HCT116 (cell line): ENCODE results near the gene STH. TPM values are rescaled to one million over a fixed set of nuclear protein-coding genes. Genes with fewer than 3 reads are reported as not detected.

Source experiments
- ATAC-seq: fragments of 200-7000 bp; cut with Tn5 transposase; 2 replicates; pipeline ENCODE4 v1.9.1; 2020; ENCODE audit warnings: mild to moderate bottlenecking, moderate library complexity
- BruUV-seq: library from RNA; stranded (reverse); fragments of 400-500 nt; replicated peaks from 2 replicates; lab custom pipeline; 2021; lab: Mats Ljungman, UMichigan
- CTCF ChIA-PET: fragments of 300-600 bp; sonication (Branson Sonifier 250); formaldehyde crosslinking; loops from one replicate; lab custom pipeline; 2021; ENCODE audit warnings: antibody characterized with exemption; lab: Charles Lee
- POLR2A ChIA-PET: fragments of 300-600, 350-600 bp; sonication (Branson Sonifier 250); formaldehyde crosslinking; loops from one replicate; lab custom pipeline; 2021; ENCODE audit warnings: antibody characterized with exemption; lab: Charles Lee
- RAD21 ChIA-PET, 2 experiments: fragments of 300-600 bp; sonication (Branson Sonifier 250); formaldehyde crosslinking; loops; one replicate each; lab custom pipeline; 2023; ENCODE audit warnings: low total read pairs in 2 of 2; ENCODE audit not compliant: uncharacterized antibody in 2 of 2, unreplicated experiment in 2 of 2, low non-redundant PET in 1 of 2; lab: Charles Lee
- DNase-seq: peaks from one replicate; pipeline ENCODE4 v3.0.0-alpha.2; 2010; ENCODE audit warnings: low read depth, low spot score
- H2AFZ ChIP-seq: fragments of 200-600 bp; shearing (Covaris generic), sonication (generic); 2 replicates; pipeline ENCODE4 v1.6.1; 2017; ENCODE audit warnings: low read depth, mixed run types, mixed read lengths, antibody characterized with exemption, low read length; ENCODE audit not compliant: poor library complexity, severe bottlenecking
- H3K27ac ChIP-seq: 2 replicates; pipeline ENCODE4 v1.5.1; 2012; ENCODE audit warnings: low read depth, low read length
- H3K27me3 ChIP-seq: fragments of 200-600 bp; sonication (generic); 2 replicates; pipeline ENCODE4 v1.6.1; 2016; ENCODE audit warnings: mixed run types, low read length, mixed read lengths; ENCODE audit not compliant: insufficient read depth
- H3K36me3 ChIP-seq, 2 experiments: fragments of 200-500 bp in 1 of 2; fragments of 200-600 bp in 1 of 2; sonication (Bioruptor generic) in 1 of 2; sonication (generic) in 1 of 2; 2 replicates each; pipeline versions ENCODE4 v1.5.1 to v1.6.1; 2014 to 2016; ENCODE audit warnings: low read length in 2 of 2, inconsistent platforms in 1 of 2, mixed read lengths in 1 of 2, mixed run types in 1 of 2; ENCODE audit not compliant: insufficient read depth in 2 of 2, control insufficient read depth in 1 of 2
- H3K4me1 ChIP-seq, 2 experiments: fragments of 200-600 bp in 1 of 2; sonication (generic) in 1 of 2; 2 replicates each; pipeline versions ENCODE4 v1.5.1 to v1.6.1; 2012 to 2017; ENCODE audit warnings: low read length in 2 of 2, inconsistent platforms in 1 of 2, mild to moderate bottlenecking in 1 of 2, mixed read lengths in 1 of 2, mixed run types in 1 of 2, moderate library complexity in 1 of 2; ENCODE audit not compliant: insufficient read depth in 2 of 2, control insufficient read depth in 1 of 2
- H3K4me2 ChIP-seq: fragments of 200-600 bp; sonication (generic); 2 replicates; pipeline ENCODE4 v1.6.1; 2017; ENCODE audit warnings: mixed run types, low read length, mixed read lengths
- H3K4me3 ChIP-seq, 2 experiments: fragments of 200-600 bp in 1 of 2; sonication (generic) in 1 of 2; replicated peaks in 1 of 2; 2 replicates each; pipeline ENCODE4 v1.5.1; 2011 to 2016; ENCODE audit warnings: low read length in 2 of 2, control low read depth in 1 of 2, low read depth in 1 of 2, mild to moderate bottlenecking in 1 of 2, mixed read lengths in 1 of 2, mixed run types in 1 of 2
- H3K79me2 ChIP-seq: fragments of 200-600 bp; sonication (generic); 2 replicates; pipeline ENCODE4 v1.6.1; 2017; ENCODE audit warnings: mild to moderate bottlenecking, mixed run types, low read length, moderate library complexity, mixed read lengths; ENCODE audit not compliant: insufficient read depth
- H3K9ac ChIP-seq: fragments of 200-600 bp; sonication (generic); 2 replicates; pipeline ENCODE4 v1.6.1; 2016; ENCODE audit warnings: low read length, mixed read lengths
- H3K9me2 ChIP-seq: fragments of 200-600 bp; sonication (generic), shearing (Covaris generic); 2 replicates; pipeline ENCODE4 v1.6.1; 2017; ENCODE audit warnings: mixed run types, mild to moderate bottlenecking, moderate library complexity; ENCODE audit not compliant: insufficient read depth
- H3K9me3 ChIP-seq, 2 experiments: fragments of 200-500 bp in 1 of 2; fragments of 200-600 bp in 1 of 2; sonication (Bioruptor generic) in 1 of 2; sonication (generic) in 1 of 2; 2 replicates each; pipeline ENCODE4 v1.6.1; 2014 to 2017; ENCODE audit warnings: low read length in 2 of 2, mixed read lengths in 2 of 2, inconsistent platforms in 1 of 2, low read depth in 1 of 2, mild to moderate bottlenecking in 1 of 2, mixed run types in 1 of 2, moderate library complexity in 1 of 2; ENCODE audit not compliant: control insufficient read depth in 1 of 2, insufficient read depth in 1 of 2
- H4K20me1 ChIP-seq: fragments of 200-600 bp; sonication (generic), shearing (Covaris generic); 2 replicates; pipeline ENCODE4 v1.6.1; 2017; ENCODE audit warnings: mixed run types, mild to moderate bottlenecking, moderate library complexity; ENCODE audit not compliant: insufficient read depth
- ATF3 ChIP-seq: IDR thresholded peaks from 2 replicates; pipeline ENCODE4 v1.6.1; 2012
- CBX3 ChIP-seq: IDR thresholded peaks from 2 replicates; pipeline ENCODE4 v1.6.1; 2012; ENCODE audit warnings: low read depth
- CTCF ChIP-seq, 3 experiments: fragments of 200-600 bp in 1 of 3; sonication (generic) in 1 of 3; IDR thresholded peaks in 2 of 3; conservative IDR thresholded peaks in 1 of 3; 2 replicates each; pipeline ENCODE4 v1.5.1; 2012 to 2017; ENCODE audit warnings: low read depth in 2 of 3, low read length in 2 of 3, antibody characterized with exemption in 1 of 3, borderline replicate concordance in 1 of 3, control low read depth in 1 of 3, mild to moderate bottlenecking in 1 of 3, mixed read lengths in 1 of 3, mixed run types in 1 of 3, moderate library complexity in 1 of 3; ENCODE audit not compliant: insufficient read depth in 1 of 3
- EGR1 ChIP-seq: IDR thresholded peaks from 2 replicates; pipeline ENCODE4 v1.6.1; 2012; ENCODE audit warnings: low read depth
- ELF1 ChIP-seq: IDR thresholded peaks from 2 replicates; pipeline ENCODE4 v1.6.1; 2012; ENCODE audit warnings: low read depth, borderline replicate concordance
- EZH2 ChIP-seq: fragments of 200-600 bp; sonication (generic); IDR thresholded peaks from 2 replicates; pipeline ENCODE4 v1.6.1; 2017; ENCODE audit warnings: antibody characterized with exemption, mixed run types
- EZH2phosphoT487 ChIP-seq: fragments of 200-600 bp; IDR thresholded peaks from 2 replicates; pipeline ENCODE4 v1.6.1; 2018; ENCODE audit warnings: antibody characterized with exemption, borderline replicate concordance
- JUND ChIP-seq: IDR thresholded peaks from 2 replicates; pipeline ENCODE4 v1.6.1; 2012
- MAX ChIP-seq: IDR thresholded peaks from 2 replicates; pipeline ENCODE4 v1.6.1; 2012
- POLR2A ChIP-seq: IDR thresholded peaks from 2 replicates; pipeline ENCODE4 v1.7.0; 2011; ENCODE audit warnings: borderline replicate concordance; ENCODE audit not compliant: insufficient read depth, insufficient read length; ENCODE audit errors: extremely low read depth
- RAD21 ChIP-seq: IDR thresholded peaks from 2 replicates; pipeline ENCODE4 v1.6.1; 2012; ENCODE audit warnings: low read depth, mild to moderate bottlenecking
- REST ChIP-seq: IDR thresholded peaks from 2 replicates; pipeline ENCODE4 v1.6.1; 2012; ENCODE audit warnings: low read depth
- SIN3A ChIP-seq: IDR thresholded peaks from 2 replicates; pipeline ENCODE4 v1.6.1; 2012; ENCODE audit warnings: low read depth
- SRF ChIP-seq: IDR thresholded peaks from 2 replicates; pipeline ENCODE4 v1.6.1; 2012; ENCODE audit warnings: low read depth
- TCF7L2 ChIP-seq: IDR thresholded peaks from 2 replicates; pipeline ENCODE4 v1.7.0; 2011; ENCODE audit warnings: borderline replicate concordance, inconsistent platforms; ENCODE audit not compliant: insufficient read depth, insufficient read length; ENCODE audit errors: extremely low read depth
- YY1 ChIP-seq: IDR thresholded peaks from 2 replicates; pipeline ENCODE4 v1.6.1; 2011; ENCODE audit warnings: low read length, low read depth, moderate library complexity, mild to moderate bottlenecking; ENCODE audit not compliant: insufficient replicate concordance; ENCODE audit errors: extremely low read depth
- ZBTB33 ChIP-seq: IDR thresholded peaks from 2 replicates; pipeline ENCODE4 v1.6.1; 2011; ENCODE audit warnings: mild to moderate bottlenecking, low read length, moderate library complexity; ENCODE audit not compliant: insufficient replicate concordance; ENCODE audit errors: extremely low read depth
- ZFX ChIP-seq: fragments of 450-650 bp; IDR thresholded peaks from 2 replicates; pipeline ENCODE4 v1.6.1; 2017
- ZNF274 ChIP-seq: fragments of 200-500 bp; sonication (Bioruptor generic); IDR thresholded peaks from 2 replicates; pipeline ENCODE4 v1.6.1; 2014; ENCODE audit warnings: mild to moderate bottlenecking, low read depth, low read length, inconsistent platforms
- intact Hi-C: fragments of 100-400 bp; cut with micrococcal nuclease; formaldehyde crosslinking; loops from 2 replicates; pipeline ENCODE4 v1.10.0; 2022
- total RNA-seq: library from RNA; stranded (reverse); gene quantifications from one replicate; pipeline ENCODE4 v1.2.1, GENCODE V29; 2021; ENCODE audit not compliant: unreplicated experiment

The STH gene
- total RNA-seq, 1 experiment from 2014 or later = not detected

GRCh38 chr17:45982791-45983613 is 16.0 kb upstream of the STH start:
- no peaks in the 10 kb centered on the region for H3K79me2 ChIP-seq
- no peak for DNase-seq
- no peaks in the 10 kb centered on the region for H3K4me1 ChIP-seq
- no peaks in the 10 kb centered on the region for H3K9me2 ChIP-seq
- H3K9me3 ChIP-seq = no peaks in the 10 kb centered on the region
- ATAC-seq = no peak
- H3K36me3 ChIP-seq = no peaks in the 10 kb centered on the region
- no peak overlapping the region for H3K27ac ChIP-seq
- H3K9ac ChIP-seq = no peak overlapping the region
- no peak overlapping the region for H2AFZ ChIP-seq
- ChIA-PET RAD21 (no interaction called here), CTCF (no interaction called here), POLR2A (no interaction called here)
- intact Hi-C loops = no loop called here
- H3K27me3 ChIP-seq = no peaks in the 10 kb centered on the region
- BruUV-seq = no TSS peak
- TF ChIP-seq SIN3A (no peak), RAD21 (no peak), YY1 (no peak), ATF3 (no peak), MAX (no peak), TCF7L2 (no peak), SRF (no peak), ELF1 (no peak), CBX3 (no peak), ZFX (no peak), EZH2 (no peak), CTCF (IDR thresholded peaks at IDR 0.05 in 2 of 3, conservative IDR thresholded peaks at IDR 0.05 in 1 of 3; ENCODE audit: borderline replicate concordance in 1 of 3, insufficient read depth in 1 of 3, low read depth in 2 of 3, low read length in 2 of 3) (no peak), ZBTB33 (no peak), EGR1 (no peak), REST (no peak), EZH2phosphoT487 (no peak), POLR2A (no peak), ZNF274 (no peak), JUND (no peak)
- H4K20me1 ChIP-seq = no peaks in the 10 kb centered on the region
- no peak overlapping the region for H3K4me2 ChIP-seq
- H3K4me3 ChIP-seq = no peak overlapping the region
